HepG2 (cell line): ENCODE measurements around the gene MCFD2. TPM values are rescaled to one million over a fixed set of nuclear protein-coding genes. Genes with fewer than 3 reads are reported as not detected.

ENCODE experiments used
- AFF4 ChIP-seq: sonication (generic); formaldehyde crosslinking; IDR thresholded peaks from 2 replicates; pipeline ENCODE4 v1.4.0; 2020; ENCODE audit warnings: missing genetic modification reagents
- TARDBP ChIP-seq: sonication (generic); formaldehyde crosslinking; IDR thresholded peaks from 2 replicates; pipeline ENCODE4 v1.8.0; 2022; ENCODE audit warnings: mild to moderate bottlenecking, missing genetic modification reagents
- ZNF142 ChIP-seq: sonication (generic); formaldehyde crosslinking; IDR thresholded peaks from 2 replicates; pipeline ENCODE4 v1.4.0; 2020; ENCODE audit warnings: missing genetic modification reagents
- ZNF318 ChIP-seq: sonication (generic); formaldehyde crosslinking; IDR thresholded peaks from 2 replicates; pipeline ENCODE4 v1.4.0; 2020; ENCODE audit warnings: mild to moderate bottlenecking, missing genetic modification reagents
- ZNF33B ChIP-seq: sonication (generic); formaldehyde crosslinking; IDR thresholded peaks from 2 replicates; pipeline ENCODE4 v1.5.1; 2020; ENCODE audit warnings: mild to moderate bottlenecking, missing genetic modification reagents
- ZNF816 ChIP-seq: sonication (generic); formaldehyde crosslinking; IDR thresholded peaks from 2 replicates; pipeline ENCODE4 v1.8.0; 2022; ENCODE audit warnings: missing genetic modification reagents, mild to moderate bottlenecking, borderline replicate concordance
- polyA plus RNA-seq, 8 experiments: library from polyadenylated mRNA; depleted of rRNA in 3 of 8; stranded (reverse) in 7 of 8; unstranded in 1 of 8; fragments of >200 nt; fragmentation: Illumina TruSeq in 4 of 8; extraction: Trizol in 4 of 8; gene quantifications; 2 replicates each; pipeline versions ENCODE4 v1.2.1 to v1.2.3, GENCODE V29; 2011 to 2016; ENCODE audit warnings: low read depth in 4 of 8, missing spikeins in 1 of 8, mixed read lengths in 1 of 8; ENCODE audit not compliant: insufficient read depth in 1 of 8
- total RNA-seq, 5 experiments: library from RNA; depleted of rRNA; stranded (reverse); fragments of >200 nt; fragmentation: Illumina TruSeq; extraction: Trizol; gene quantifications; 2 replicates each; pipeline ENCODE4 v1.2.3, GENCODE V29; 2016; ENCODE audit warnings: low read depth in 1 of 5

Gene MCFD2
- total and polyA plus RNA-seq, 2 of the 13 experiments (the other 11 are each of a cell fraction or from before 2014, with no cell fraction given): 183 to 232 TPM

- TF ChIP-seq ZNF33B (CRISPR knock-in tag): no peak
- TF ChIP-seq ZNF318 (CRISPR knock-in tag): 0 out of 2 replicates have a peak, but pooled peaks have one; percentile 52
- no peak; the same call in 1 of the 2 replicates for TF ChIP-seq TARDBP (CRISPR knock-in tag)
- TF ChIP-seq ZNF142 (CRISPR knock-in tag): peak; percentile 61; the same call in 1 of the 2 replicates
- TF ChIP-seq ZNF816 (CRISPR knock-in tag): no peak
- TF ChIP-seq AFF4 (CRISPR knock-in tag): no peak
Observed at GRCh38 chr2:46954951-46955571, 39.5 kb upstream of the MCFD2 start (continued).
